NOMO-1 treated with DMSO at 0.1 percent for 48 hours (cell line): ENCODE results near the gene TRIM66.
"Not testable (repeated sequence)": the region's sequence is repeated elsewhere in the genome, so short reads cannot be mapped to it uniquely, and the experiment has no call there.

ENCODE experiments used
- DNase-seq: peaks from one replicate; lab custom pipeline; 2025; ENCODE audit not compliant: unreplicated experiment; lab: John Stamatoyannopoulos, UW

Gene TRIM66

GRCh38 chr11:8692417-8692816 is 10.0 kb upstream of the TRIM66 start:
- no peak for DNase-seq

GRCh38 chr11:8691601-8692000 is 9.1 kb upstream of the TRIM66 start:
- DNase-seq = no peak

- DNase-seq = no peak
Measured at GRCh38 chr11:8690374-8691342, 8.2 kb upstream of the TRIM66 start.

GRCh38 chr11:8689726-8690255 is 7.3 kb upstream of the TRIM66 start:
- DNase-seq = no peak

- DNase-seq = peak; percentile 92
Measured at GRCh38 chr11:8688414-8689362, 6.2 kb upstream of the TRIM66 start.

- DNase-seq = no peak
Measured at GRCh38 chr11:8686325-8686724, 3.9 kb upstream of the TRIM66 start.

- no peak for DNase-seq
Measured at GRCh38 chr11:8685820-8686219, 3.4 kb upstream of the TRIM66 start.

- DNase-seq = no peak
Measured at GRCh38 chr11:8685306-8685705, 2.8 kb upstream of the TRIM66 start.

GRCh38 chr11:8684600-8685290 is 2.3 kb upstream of the TRIM66 start:
- peak; percentile 32 for DNase-seq

GRCh38 chr11:8683115-8683807 is 796 bp upstream of the TRIM66 start:
- no peak for DNase-seq

- no peak for DNase-seq
Measured at GRCh38 chr11:8681837-8682302, 595 bp downstream of the TRIM66 start.

GRCh38 chr11:8679006-8679405 is 3.5 kb downstream of the TRIM66 start:
- DNase-seq = no peak

- DNase-seq = no peak
Measured at GRCh38 chr11:8676458-8676857, 6.0 kb downstream of the TRIM66 start.

GRCh38 chr11:8674859-8675258 is 7.6 kb downstream of the TRIM66 start:
- DNase-seq = no peak

- DNase-seq = no peak
Measured at GRCh38 chr11:8672346-8672745, 10.1 kb downstream of the TRIM66 start.

GRCh38 chr11:8671651-8672062 is 10.8 kb downstream of the TRIM66 start:
- no peak for DNase-seq

- DNase-seq = no peak
Measured at GRCh38 chr11:8671193-8671612, 11.3 kb downstream of the TRIM66 start.

- DNase-seq = not testable (repeated sequence)
Measured at GRCh38 chr11:8670081-8670480, 12.4 kb downstream of the TRIM66 start.

- no peak for DNase-seq
Measured at GRCh38 chr11:8665222-8665621, 17.2 kb downstream of the TRIM66 start.
